AML-193 (cell line): ENCODE data around the gene NUDT17.

ENCODE experiments used
- DNase-seq, 2 experiments: peaks; one replicate each; lab custom pipeline; 2025; lab: John Stamatoyannopoulos, UW

The NUDT17 gene

GRCh38 chr1:145847827-145848226, 2.4 kb downstream of the NUDT17 start:
- DNase-seq = no peak

- no peak for DNase-seq
Observed at GRCh38 chr1:145849356-145850160, 4.1 kb downstream of the NUDT17 start.

GRCh38 chr1:145855426-145855948, 10.1 kb downstream of the NUDT17 start:
- DNase-seq = no peak

GRCh38 chr1:145857170-145857569, 11.7 kb downstream of the NUDT17 start:
- DNase-seq = no peak

GRCh38 chr1:145858238-145858900, 12.9 kb downstream of the NUDT17 start:
- peak in 1 of 2 experiments; percentile 15 for DNase-seq

GRCh38 chr1:145858901-145859490, 13.6 kb downstream of the NUDT17 start, which contains the start of gene PIAS3:
TSS of gene PIAS3 (minus strand) at chr1:145859081. CDS start at chr1:145858990, 91 bp downstream.
- peak; percentile 82 to 87 for DNase-seq

GRCh38 chr1:145859491-145860023, 14.1 kb downstream of the NUDT17 start:
- peak; percentile 50 to 53 for DNase-seq

GRCh38 chr1:145863282-145864018, 18.0 kb downstream of the NUDT17 start:
- no peak for DNase-seq

- DNase-seq = no peak
Observed at GRCh38 chr1:145868232-145868631, 22.8 kb downstream of the NUDT17 start.

- peak; percentile 74 to 77 for DNase-seq
Observed at GRCh38 chr1:145871994-145872924, 26.8 kb downstream of the NUDT17 start.

GRCh38 chr1:145874646-145875045, 29.2 kb downstream of the NUDT17 start:
- DNase-seq = no peak

GRCh38 chr1:145877923-145878486, 32.6 kb downstream of the NUDT17 start:
- no peak for DNase-seq

GRCh38 chr1:145878724-145879123, 33.3 kb downstream of the NUDT17 start:
- DNase-seq = no peak

- DNase-seq = no peak
Observed at GRCh38 chr1:145879775-145880174, 34.3 kb downstream of the NUDT17 start.

GRCh38 chr1:145884675-145885074, 39.2 kb downstream of the NUDT17 start:
- no peak for DNase-seq

- DNase-seq = peak; percentile 58
Observed at GRCh38 chr1:145885738-145886287, 40.4 kb downstream of the NUDT17 start, which contains the start of gene ANKRD35. TSS of gene ANKRD35 (minus strand) at chr1:145885866. CDS start at chr1:145885758, 108 bp downstream.

GRCh38 chr1:145886390-145886789, 41.0 kb downstream of the NUDT17 start:
- DNase-seq = no peak

- DNase-seq = no peak
Observed at GRCh38 chr1:145886816-145887215, 41.4 kb downstream of the NUDT17 start.

GRCh38 chr1:145887631-145888030, 42.2 kb downstream of the NUDT17 start:
- DNase-seq = no peak

GRCh38 chr1:145889722-145890121, 44.3 kb downstream of the NUDT17 start:
- no peak for DNase-seq
